HepG2 (cell line): Measurements from ENCODE around the gene MARS1. TPM values are rescaled to one million over a fixed set of nuclear protein-coding genes. Genes with fewer than 3 reads are reported as not detected.
A peak's percentile ranks its signal among the peaks of the same experiment; 100 is the strongest.

Source experiments
- DDIT3 ChIP-seq: sonication (generic); formaldehyde crosslinking; IDR thresholded peaks from 2 replicates; pipeline ENCODE4 v1.4.0; 2020; ENCODE audit warnings: mild to moderate bottlenecking, missing genetic modification reagents
- GATA4 ChIP-seq: sonication (generic); IDR thresholded peaks from 2 replicates; pipeline ENCODE4 v1.6.1; 2016; ENCODE audit warnings: antibody characterized with exemption, low read depth, borderline replicate concordance
- MBNL3 ChIP-seq: fragments of 250-450 bp; sonication (Bioruptor Pico); conservative IDR thresholded peaks from 2 replicates; pipeline ENCODE4 v1.8.0; 2022; ENCODE audit warnings: mild to moderate bottlenecking, inconsistent platforms
- MXD4 ChIP-seq: IDR thresholded peaks from 2 replicates; pipeline ENCODE4 v1.6.1; 2016; ENCODE audit warnings: mild to moderate bottlenecking, missing biosample characterization, missing genetic modification reagents
- NR3C1 ChIP-seq: sonication (generic); formaldehyde crosslinking; IDR thresholded peaks from 2 replicates; pipeline ENCODE4 v1.4.0; 2020; ENCODE audit warnings: missing genetic modification reagents
- POLR2AphosphoS5 ChIP-seq: IDR thresholded peaks from 2 replicates; pipeline ENCODE4 v1.6.1; 2012; ENCODE audit warnings: low read depth, low read length
- TCF7 ChIP-seq: sonication (generic); IDR thresholded peaks from 2 replicates; pipeline ENCODE4 v1.6.1; 2016; ENCODE audit warnings: antibody characterized with exemption, low read depth
- ZBTB14 ChIP-seq: sonication (generic); formaldehyde crosslinking; IDR thresholded peaks from 2 replicates; pipeline ENCODE4 v1.4.0; 2020; ENCODE audit warnings: missing genetic modification reagents
- ZNF263 ChIP-seq: sonication (generic); formaldehyde crosslinking; IDR thresholded peaks from 2 replicates; pipeline ENCODE4 v1.4.0; 2020; ENCODE audit warnings: missing genetic modification reagents
- ZNF296 ChIP-seq: sonication (generic); formaldehyde crosslinking; conservative IDR thresholded peaks from 2 replicates; pipeline ENCODE4 v1.5.0; 2020; ENCODE audit warnings: mild to moderate bottlenecking, missing genetic modification reagents
- ZNF354B ChIP-seq: sonication (generic); formaldehyde crosslinking; IDR thresholded peaks from 2 replicates; pipeline ENCODE4 v1.8.0; 2022; ENCODE audit warnings: mild to moderate bottlenecking, missing genetic modification reagents
- ZNF567 ChIP-seq: sonication (generic); formaldehyde crosslinking; IDR thresholded peaks from 2 replicates; pipeline ENCODE4 v1.8.1; 2023; ENCODE audit warnings: mild to moderate bottlenecking, missing genetic modification reagents, borderline replicate concordance
- ZNF569 ChIP-seq: sonication (generic); formaldehyde crosslinking; IDR thresholded peaks from 2 replicates; pipeline ENCODE4 v1.5.0; 2020; ENCODE audit warnings: mild to moderate bottlenecking, missing genetic modification reagents, moderate library complexity, borderline replicate concordance
- ZNF605 ChIP-seq: sonication (generic); formaldehyde crosslinking; IDR thresholded peaks from 2 replicates; pipeline ENCODE4 v1.8.0; 2022; ENCODE audit warnings: mild to moderate bottlenecking, missing genetic modification reagents
- ZNF724P ChIP-seq: sonication (generic); formaldehyde crosslinking; IDR thresholded peaks from 2 replicates; pipeline ENCODE4 v1.8.0; 2022; ENCODE audit warnings: missing genetic modification reagents, borderline replicate concordance
- ZNF772 ChIP-seq: sonication (generic); formaldehyde crosslinking; IDR thresholded peaks from 2 replicates; pipeline ENCODE4 v1.5.0; 2020; ENCODE audit warnings: mild to moderate bottlenecking, missing genetic modification reagents
- ZNF780A ChIP-seq: sonication (generic); formaldehyde crosslinking; IDR thresholded peaks from 2 replicates; pipeline ENCODE4 v1.8.0; 2022; ENCODE audit warnings: mild to moderate bottlenecking, missing genetic modification reagents, moderate library complexity
- ZNF850 ChIP-seq: sonication (generic); formaldehyde crosslinking; conservative IDR thresholded peaks from 2 replicates; pipeline ENCODE4 v1.9.0; 2021; ENCODE audit warnings: mild to moderate bottlenecking, missing genetic modification reagents
- polyA plus RNA-seq, 8 experiments: library from polyadenylated mRNA; depleted of rRNA in 3 of 8; stranded (reverse) in 7 of 8; unstranded in 1 of 8; fragments of >200 nt; fragmentation: Illumina TruSeq in 4 of 8; extraction: Trizol in 4 of 8; gene quantifications; 2 replicates each; pipeline versions ENCODE4 v1.2.1 to v1.2.3, GENCODE V29; 2011 to 2016; ENCODE audit warnings: low read depth in 4 of 8, missing spikeins in 1 of 8, mixed read lengths in 1 of 8; ENCODE audit not compliant: insufficient read depth in 1 of 8
- total RNA-seq, 5 experiments: library from RNA; depleted of rRNA; stranded (reverse); fragments of >200 nt; fragmentation: Illumina TruSeq; extraction: Trizol; gene quantifications; 2 replicates each; pipeline ENCODE4 v1.2.3, GENCODE V29; 2016; ENCODE audit warnings: low read depth in 1 of 5
- TF ChIP-seq, protein P1 (sequence below): sonication (generic); formaldehyde crosslinking; IDR thresholded peaks from 2 replicates; pipeline ENCODE4 v1.5.1; 2020; ENCODE audit warnings: missing genetic modification reagents, mild to moderate bottlenecking, borderline replicate concordance
- TF ChIP-seq, protein P2 (sequence below): sonication (generic); formaldehyde crosslinking; IDR thresholded peaks from 2 replicates; pipeline ENCODE4 v1.4.0; 2020; ENCODE audit warnings: missing genetic modification reagents, borderline replicate concordance
- TF ChIP-seq, protein P3 (sequence below): IDR thresholded peaks from 2 replicates; pipeline ENCODE4 v1.6.1; 2016; ENCODE audit warnings: low read depth

MARS1 gene
- total and polyA plus RNA-seq, 2 of the 13 experiments (the other 11 are each of a cell fraction or from before 2014, with no cell fraction given), result 115 to 181 TPM

GRCh38 chr12:57522011-57522886, 34.4 kb downstream of the MARS1 start, which contains the start of gene MBD6 (continued):
- TF ChIP-seq, protein P1, sequence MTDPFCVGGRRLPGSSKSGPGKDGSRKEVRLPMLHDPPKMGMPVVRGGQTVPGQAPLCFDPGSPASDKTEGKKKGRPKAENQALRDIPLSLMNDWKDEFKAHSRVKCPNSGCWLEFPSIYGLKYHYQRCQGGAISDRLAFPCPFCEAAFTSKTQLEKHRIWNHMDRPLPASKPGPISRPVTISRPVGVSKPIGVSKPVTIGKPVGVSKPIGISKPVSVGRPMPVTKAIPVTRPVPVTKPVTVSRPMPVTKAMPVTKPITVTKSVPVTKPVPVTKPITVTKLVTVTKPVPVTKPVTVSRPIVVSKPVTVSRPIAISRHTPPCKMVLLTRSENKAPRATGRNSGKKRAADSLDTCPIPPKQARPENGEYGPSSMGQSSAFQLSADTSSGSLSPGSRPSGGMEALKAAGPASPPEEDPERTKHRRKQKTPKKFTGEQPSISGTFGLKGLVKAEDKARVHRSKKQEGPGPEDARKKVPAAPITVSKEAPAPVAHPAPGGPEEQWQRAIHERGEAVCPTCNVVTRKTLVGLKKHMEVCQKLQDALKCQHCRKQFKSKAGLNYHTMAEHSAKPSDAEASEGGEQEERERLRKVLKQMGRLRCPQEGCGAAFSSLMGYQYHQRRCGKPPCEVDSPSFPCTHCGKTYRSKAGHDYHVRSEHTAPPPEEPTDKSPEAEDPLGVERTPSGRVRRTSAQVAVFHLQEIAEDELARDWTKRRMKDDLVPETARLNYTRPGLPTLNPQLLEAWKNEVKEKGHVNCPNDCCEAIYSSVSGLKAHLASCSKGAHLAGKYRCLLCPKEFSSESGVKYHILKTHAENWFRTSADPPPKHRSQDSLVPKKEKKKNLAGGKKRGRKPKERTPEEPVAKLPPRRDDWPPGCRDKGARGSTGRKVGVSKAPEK (CRISPR knock-in tag), result no peak
- TF ChIP-seq ZNF772 (0 out of 2 replicates have a peak, but pooled peaks have one; percentile 20), MBNL3 (CRISPR knock-in tag) (no peak), ZBTB14 (CRISPR knock-in tag) (no peak), MXD4 (CRISPR knock-in tag) (peak; percentile 72; the same call in 1 of the 2 replicates), ZNF263 (CRISPR knock-in tag) (0 out of 2 replicates have a peak, but pooled peaks have one; percentile 6), ZNF850 (CRISPR knock-in tag) (no peak), GATA4 (no peak), ZNF569 (CRISPR knock-in tag) (no peak), ZNF605 (CRISPR knock-in tag) (peak; percentile 25; the same call in 1 of the 2 replicates), NR3C1 (CRISPR knock-in tag) (no peak), ZNF354B (no peak), DDIT3 (CRISPR knock-in tag) (no peak), ZNF296 (CRISPR knock-in tag) (no peak), TCF7 (peak; percentile 85), ZNF724P (CRISPR knock-in tag) (no peak), ZNF780A (no peak; the same call in 1 of the 2 replicates), POLR2AphosphoS5 (peak; percentile 29; the same call in 1 of the 2 replicates), ZNF567 (no peak)
- TF ChIP-seq, protein P2, sequence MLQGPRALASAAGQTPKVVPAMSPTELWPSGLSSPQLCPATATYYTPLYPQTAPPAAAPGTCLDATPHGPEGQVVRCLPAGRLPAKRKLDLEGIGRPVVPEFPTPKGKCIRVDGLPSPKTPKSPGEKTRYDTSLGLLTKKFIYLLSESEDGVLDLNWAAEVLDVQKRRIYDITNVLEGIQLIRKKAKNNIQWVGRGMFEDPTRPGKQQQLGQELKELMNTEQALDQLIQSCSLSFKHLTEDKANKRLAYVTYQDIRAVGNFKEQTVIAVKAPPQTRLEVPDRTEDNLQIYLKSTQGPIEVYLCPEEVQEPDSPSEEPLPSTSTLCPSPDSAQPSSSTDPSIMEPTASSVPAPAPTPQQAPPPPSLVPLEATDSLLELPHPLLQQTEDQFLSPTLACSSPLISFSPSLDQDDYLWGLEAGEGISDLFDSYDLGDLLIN (CRISPR knock-in tag), result no peak
- TF ChIP-seq, protein P3, sequence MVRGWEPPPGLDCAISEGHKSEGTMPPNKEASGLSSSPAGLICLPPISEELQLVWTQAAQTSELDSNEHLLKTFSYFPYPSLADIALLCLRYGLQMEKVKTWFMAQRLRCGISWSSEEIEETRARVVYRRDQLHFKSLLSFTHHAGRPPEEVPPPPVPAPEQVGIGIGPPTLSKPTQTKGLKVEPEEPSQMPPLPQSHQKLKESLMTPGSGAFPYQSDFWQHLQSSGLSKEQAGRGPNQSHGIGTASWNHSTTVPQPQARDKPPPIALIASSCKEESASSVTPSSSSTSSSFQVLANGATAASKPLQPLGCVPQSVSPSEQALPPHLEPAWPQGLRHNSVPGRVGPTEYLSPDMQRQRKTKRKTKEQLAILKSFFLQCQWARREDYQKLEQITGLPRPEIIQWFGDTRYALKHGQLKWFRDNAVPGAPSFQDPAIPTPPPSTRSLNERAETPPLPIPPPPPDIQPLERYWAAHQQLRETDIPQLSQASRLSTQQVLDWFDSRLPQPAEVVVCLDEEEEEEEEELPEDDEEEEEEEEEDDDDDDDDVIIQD (CRISPR knock-in tag), result no peak
